ENCODE results near the gene SNX32.

SNX32 gene

DNA sequence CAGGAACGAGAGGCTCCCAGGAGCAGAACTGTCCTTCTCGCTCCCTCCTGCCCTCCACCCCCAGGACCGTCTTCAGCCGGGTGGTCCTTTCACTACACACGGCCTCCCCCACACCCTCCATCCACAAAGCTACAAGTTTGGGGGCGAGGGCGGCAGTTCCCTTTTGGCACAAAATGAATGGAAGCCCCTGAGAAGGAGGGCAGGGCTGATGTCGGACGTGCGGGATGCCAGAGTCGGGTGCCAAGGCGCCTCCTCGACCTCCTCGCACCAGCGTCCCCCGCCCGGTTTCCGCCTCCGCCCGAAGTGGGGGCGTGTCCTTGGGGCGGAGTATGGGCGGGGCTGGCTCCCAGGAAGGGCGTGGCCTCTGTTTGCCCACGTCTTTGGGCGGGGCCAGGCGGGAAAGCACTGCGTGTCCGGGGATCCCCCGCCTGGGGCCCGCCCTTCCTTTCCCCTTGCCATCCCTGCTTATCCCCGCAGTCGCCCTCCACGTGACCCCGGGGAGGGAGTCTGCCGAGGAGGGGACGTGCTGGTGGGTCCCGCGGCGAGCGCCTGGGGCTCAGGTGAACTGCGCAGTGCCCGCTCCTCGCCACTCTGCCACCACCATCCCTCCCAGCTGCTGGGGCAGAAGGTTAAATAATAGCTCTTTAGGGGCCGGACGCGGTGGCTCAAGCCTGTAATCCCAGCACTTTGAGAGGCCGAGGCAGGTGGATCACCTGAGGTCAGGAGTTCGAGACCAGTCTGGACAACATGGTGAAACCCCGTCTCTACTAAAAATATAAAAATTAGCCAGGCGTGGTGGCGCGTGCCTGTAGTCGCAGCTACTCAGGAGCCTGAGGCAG, 39.8 kb downstream of the SNX32 start (continued):
- TF ChIP-seq HOXA7 (CRISPR knock-in tag; IDR thresholded peaks at IDR 0.05; ENCODE audit: borderline replicate concordance) (no peak), WT1 (tag by site-specific recombination; IDR thresholded peaks at IDR 0.05) (peak; percentile 64; the same call in 1 of the 2 replicates), ZNF266 (tag by site-specific recombination; IDR thresholded peaks at IDR 0.05; ENCODE audit: low read depth) (no peak), ZNF521 (tag by site-specific recombination; IDR thresholded peaks at IDR 0.05) (no peak), ZNF184 (tag by site-specific recombination; IDR thresholded peaks at IDR 0.05) (no peak), ZNF585B (tag by site-specific recombination; IDR thresholded peaks at IDR 0.05) (no peak), ZIC2 (tag by site-specific recombination; IDR thresholded peaks at IDR 0.05) (peak; percentile 92), ZNF707 (tag by site-specific recombination; IDR thresholded peaks at IDR 0.05) (no peak), ZNF239 (tag by site-specific recombination; IDR thresholded peaks at IDR 0.05) (no peak), ZNF292 (tag by site-specific recombination; IDR thresholded peaks at IDR 0.05; ENCODE audit: borderline replicate concordance, low read depth) (no peak), ZNF433 (tag by site-specific recombination; IDR thresholded peaks at IDR 0.05; ENCODE audit: low read depth) (no peak), ZNF394 (tag by site-specific recombination; IDR thresholded peaks at IDR 0.05; ENCODE audit: borderline replicate concordance) (no peak), ZNF670 (tag by site-specific recombination; IDR thresholded peaks at IDR 0.05; ENCODE audit: low read depth) (no peak), ZNF747 (tag by site-specific recombination; IDR thresholded peaks at IDR 0.05) (no peak), ZBTB21 (tag by site-specific recombination; IDR thresholded peaks at IDR 0.05) (no peak), ZFP37 (tag by site-specific recombination; IDR thresholded peaks at IDR 0.05) (no peak), ZNF157 (tag by site-specific recombination; IDR thresholded peaks at IDR 0.05) (no peak), HOXC10 (CRISPR knock-in tag; IDR thresholded peaks at IDR 0.05) (no peak), ZFP69B (tag by site-specific recombination; IDR thresholded peaks at IDR 0.05) (peak; percentile 97), ZNF2 (tag by site-specific recombination; IDR thresholded peaks at IDR 0.05) (no peak), ZNF629 (tag by site-specific recombination; IDR thresholded peaks at IDR 0.05) (no peak; the same call in 1 of the 2 replicates)
- TF ChIP-seq, protein P1, sequence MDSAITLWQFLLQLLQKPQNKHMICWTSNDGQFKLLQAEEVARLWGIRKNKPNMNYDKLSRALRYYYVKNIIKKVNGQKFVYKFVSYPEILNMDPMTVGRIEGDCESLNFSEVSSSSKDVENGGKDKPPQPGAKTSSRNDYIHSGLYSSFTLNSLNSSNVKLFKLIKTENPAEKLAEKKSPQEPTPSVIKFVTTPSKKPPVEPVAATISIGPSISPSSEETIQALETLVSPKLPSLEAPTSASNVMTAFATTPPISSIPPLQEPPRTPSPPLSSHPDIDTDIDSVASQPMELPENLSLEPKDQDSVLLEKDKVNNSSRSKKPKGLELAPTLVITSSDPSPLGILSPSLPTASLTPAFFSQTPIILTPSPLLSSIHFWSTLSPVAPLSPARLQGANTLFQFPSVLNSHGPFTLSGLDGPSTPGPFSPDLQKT (IDR thresholded peaks at IDR 0.05; ENCODE audit: borderline replicate concordance, low read depth, low read length) = no peak
- TF ChIP-seq, protein P2, sequence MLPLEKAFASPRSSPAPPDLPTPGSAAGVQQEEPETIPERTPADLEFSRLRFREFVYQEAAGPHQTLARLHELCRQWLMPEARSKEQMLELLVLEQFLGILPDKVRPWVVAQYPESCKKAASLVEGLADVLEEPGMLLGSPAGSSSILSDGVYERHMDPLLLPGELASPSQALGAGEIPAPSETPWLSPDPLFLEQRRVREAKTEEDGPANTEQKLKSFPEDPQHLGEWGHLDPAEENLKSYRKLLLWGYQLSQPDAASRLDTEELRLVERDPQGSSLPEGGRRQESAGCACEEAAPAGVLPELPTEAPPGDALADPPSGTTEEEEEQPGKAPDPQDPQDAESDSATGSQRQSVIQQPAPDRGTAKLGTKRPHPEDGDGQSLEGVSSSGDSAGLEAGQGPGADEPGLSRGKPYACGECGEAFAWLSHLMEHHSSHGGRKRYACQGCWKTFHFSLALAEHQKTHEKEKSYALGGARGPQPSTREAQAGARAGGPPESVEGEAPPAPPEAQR (tag by site-specific recombination; IDR thresholded peaks at IDR 0.05) = no peak
- TF ChIP-seq, protein P3, sequence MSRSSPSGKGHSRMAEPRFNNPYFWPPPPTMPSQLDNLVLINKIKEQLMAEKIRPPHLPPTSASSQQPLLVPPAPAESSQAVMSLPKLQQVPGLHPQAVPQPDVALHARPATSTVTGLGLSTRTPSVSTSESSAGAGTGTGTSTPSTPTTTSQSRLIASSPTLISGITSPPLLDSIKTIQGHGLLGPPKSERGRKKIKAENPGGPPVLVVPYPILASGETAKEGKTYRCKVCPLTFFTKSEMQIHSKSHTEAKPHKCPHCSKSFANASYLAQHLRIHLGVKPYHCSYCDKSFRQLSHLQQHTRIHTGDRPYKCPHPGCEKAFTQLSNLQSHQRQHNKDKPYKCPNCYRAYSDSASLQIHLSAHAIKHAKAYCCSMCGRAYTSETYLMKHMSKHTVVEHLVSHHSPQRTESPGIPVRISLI (tag by site-specific recombination; IDR thresholded peaks at IDR 0.05) = no peak
- TF ChIP-seq, protein P4, sequence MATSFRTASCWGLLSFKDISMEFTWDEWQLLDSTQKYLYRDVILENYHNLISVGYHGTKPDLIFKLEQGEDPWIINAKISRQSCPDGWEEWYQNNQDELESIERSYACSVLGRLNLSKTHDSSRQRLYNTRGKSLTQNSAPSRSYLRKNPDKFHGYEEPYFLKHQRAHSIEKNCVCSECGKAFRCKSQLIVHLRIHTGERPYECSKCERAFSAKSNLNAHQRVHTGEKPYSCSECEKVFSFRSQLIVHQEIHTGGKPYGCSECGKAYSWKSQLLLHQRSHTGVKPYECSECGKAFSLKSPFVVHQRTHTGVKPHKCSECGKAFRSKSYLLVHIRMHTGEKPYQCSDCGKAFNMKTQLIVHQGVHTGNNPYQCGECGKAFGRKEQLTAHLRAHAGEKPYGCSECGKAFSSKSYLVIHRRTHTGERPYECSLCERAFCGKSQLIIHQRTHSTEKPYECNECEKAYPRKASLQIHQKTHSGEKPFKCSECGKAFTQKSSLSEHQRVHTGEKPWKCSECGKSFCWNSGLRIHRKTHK (tag by site-specific recombination; IDR thresholded peaks at IDR 0.05) = no peak
- TF ChIP-seq, protein P5, sequence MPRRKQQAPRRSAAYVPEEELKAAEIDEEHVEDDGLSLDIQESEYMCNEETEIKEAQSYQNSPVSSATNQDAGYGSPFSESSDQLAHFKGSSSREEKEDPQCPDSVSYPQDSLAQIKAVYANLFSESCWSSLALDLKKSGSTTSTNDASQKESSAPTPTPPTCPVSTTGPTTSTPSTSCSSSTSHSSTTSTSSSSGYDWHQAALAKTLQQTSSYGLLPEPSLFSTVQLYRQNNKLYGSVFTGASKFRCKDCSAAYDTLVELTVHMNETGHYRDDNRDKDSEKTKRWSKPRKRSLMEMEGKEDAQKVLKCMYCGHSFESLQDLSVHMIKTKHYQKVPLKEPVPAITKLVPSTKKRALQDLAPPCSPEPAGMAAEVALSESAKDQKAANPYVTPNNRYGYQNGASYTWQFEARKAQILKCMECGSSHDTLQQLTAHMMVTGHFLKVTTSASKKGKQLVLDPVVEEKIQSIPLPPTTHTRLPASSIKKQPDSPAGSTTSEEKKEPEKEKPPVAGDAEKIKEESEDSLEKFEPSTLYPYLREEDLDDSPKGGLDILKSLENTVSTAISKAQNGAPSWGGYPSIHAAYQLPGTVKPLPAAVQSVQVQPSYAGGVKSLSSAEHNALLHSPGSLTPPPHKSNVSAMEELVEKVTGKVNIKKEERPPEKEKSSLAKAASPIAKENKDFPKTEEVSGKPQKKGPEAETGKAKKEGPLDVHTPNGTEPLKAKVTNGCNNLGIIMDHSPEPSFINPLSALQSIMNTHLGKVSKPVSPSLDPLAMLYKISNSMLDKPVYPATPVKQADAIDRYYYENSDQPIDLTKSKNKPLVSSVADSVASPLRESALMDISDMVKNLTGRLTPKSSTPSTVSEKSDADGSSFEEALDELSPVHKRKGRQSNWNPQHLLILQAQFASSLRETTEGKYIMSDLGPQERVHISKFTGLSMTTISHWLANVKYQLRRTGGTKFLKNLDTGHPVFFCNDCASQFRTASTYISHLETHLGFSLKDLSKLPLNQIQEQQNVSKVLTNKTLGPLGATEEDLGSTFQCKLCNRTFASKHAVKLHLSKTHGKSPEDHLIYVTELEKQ (tag by site-specific recombination; IDR thresholded peaks at IDR 0.05; ENCODE audit: borderline replicate concordance) = no peak
- TF ChIP-seq, protein P6, sequence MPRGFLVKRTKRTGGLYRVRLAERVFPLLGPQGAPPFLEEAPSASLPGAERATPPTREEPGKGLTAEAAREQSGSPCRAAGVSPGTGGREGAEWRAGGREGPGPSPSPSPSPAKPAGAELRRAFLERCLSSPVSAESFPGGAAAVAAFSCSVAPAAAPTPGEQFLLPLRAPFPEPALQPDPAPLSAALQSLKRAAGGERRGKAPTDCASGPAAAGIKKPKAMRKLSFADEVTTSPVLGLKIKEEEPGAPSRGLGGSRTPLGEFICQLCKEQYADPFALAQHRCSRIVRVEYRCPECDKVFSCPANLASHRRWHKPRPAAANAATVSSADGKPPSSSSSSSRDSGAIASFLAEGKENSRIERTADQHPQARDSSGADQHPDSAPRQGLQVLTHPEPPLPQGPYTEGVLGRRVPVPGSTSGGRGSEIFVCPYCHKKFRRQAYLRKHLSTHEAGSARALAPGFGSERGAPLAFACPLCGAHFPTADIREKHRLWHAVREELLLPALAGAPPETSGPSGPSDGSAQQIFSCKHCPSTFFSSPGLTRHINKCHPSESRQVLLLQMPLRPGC (tag by site-specific recombination; IDR thresholded peaks at IDR 0.05) = no peak

Data from HEK293 (cell line).